Activated naive CD8-positive, alpha-beta T cell treated with anti-CD3 and anti-CD28 coated beads, Interleukin-2, amount 50 U/mL, for 16 hours (primary cell): Measurements from ENCODE around the gene GAL.

Experiments used
- DNase-seq: peaks from one replicate; pipeline ENCODE4 v3.0.0-alpha.2; 2020; ENCODE audit warnings: low read depth, low spot score

Gene GAL

GRCh38 chr11:68707527-68707926, 23.2 kb downstream of the GAL start:
- no peak for DNase-seq

GRCh38 chr11:68709062-68709461, 24.7 kb downstream of the GAL start:
- DNase-seq = no peak

GRCh38 chr11:68710409-68710808, 26.1 kb downstream of the GAL start:
- DNase-seq = no peak

GRCh38 chr11:68711114-68711513, 26.8 kb downstream of the GAL start:
- DNase-seq = no peak

GRCh38 chr11:68714060-68714856, 29.9 kb downstream of the GAL start:
- no peak for DNase-seq

- no peak for DNase-seq
These were observed 31.2 kb downstream of the GAL start for GRCh38 chr11:68715456-68716122.

GRCh38 chr11:68721075-68721474, 36.7 kb downstream of the GAL start:
- no peak for DNase-seq

GRCh38 chr11:68722143-68722542, 37.8 kb downstream of the GAL start:
- DNase-seq = no peak

- DNase-seq = no peak
These were observed 39.9 kb downstream of the GAL start for GRCh38 chr11:68724293-68724692.

GRCh38 chr11:68727783-68728182, 43.4 kb downstream of the GAL start:
- DNase-seq = no peak

GRCh38 chr11:68734111-68734510, 49.8 kb downstream of the GAL start:
- no peak for DNase-seq

- DNase-seq = no peak
These were observed 50.8 kb downstream of the GAL start for GRCh38 chr11:68735125-68735524.

GRCh38 chr11:68735646-68736045, 51.3 kb downstream of the GAL start:
- DNase-seq = no peak
